BLaER1 (cell line): Measurements from ENCODE around the gene PTMA.

Experiments
- H3K27ac ChIP-seq: shearing (Covaris generic); formaldehyde crosslinking; 2 replicates; pipeline ENCODE4 v1.8.1; 2022
- H3K27me3 ChIP-seq: shearing (Covaris generic); formaldehyde crosslinking; 2 replicates; pipeline ENCODE4 v1.8.1; 2022
- H3K36me3 ChIP-seq: shearing (Covaris generic); formaldehyde crosslinking; 2 replicates; pipeline ENCODE4 v1.8.1; 2022
- H3K4me1 ChIP-seq: shearing (Covaris generic); formaldehyde crosslinking; 2 replicates; pipeline ENCODE4 v1.8.1; 2022
- H3K4me2 ChIP-seq: shearing (Covaris generic); formaldehyde crosslinking; 2 replicates; pipeline ENCODE4 v1.8.1; 2022
- H3K4me3 ChIP-seq: shearing (Covaris generic); formaldehyde crosslinking; 2 replicates; pipeline ENCODE4 v1.8.1; 2022
- H3K9ac ChIP-seq: shearing (Covaris generic); formaldehyde crosslinking; 2 replicates; pipeline ENCODE4 v1.8.1; 2022
- H3K9me3 ChIP-seq: shearing (Covaris generic); formaldehyde crosslinking; 2 replicates; pipeline ENCODE4 v1.8.1; 2022
- H4K20me1 ChIP-seq: shearing (Covaris generic); formaldehyde crosslinking; 2 replicates; pipeline ENCODE4 v1.8.1; 2022
- Cebpa-rat ChIP-seq: shearing (Covaris generic); IDR thresholded peaks from 2 replicates; pipeline ENCODE4 v1.8.1; 2022

Gene PTMA

GRCh38 chr2:231665245-231666170 lies 42.8 kb upstream of the PTMA start:
- Histone ChIP-seq H3K4me2 (peak overlapping the region; percentile 95), H3K27me3 (no peaks in the 10 kb centered on the region), H4K20me1 (no peaks in the 10 kb centered on the region), H3K9ac (peak overlapping the region; percentile 87), H3K36me3 (no peaks in the 10 kb centered on the region), H3K4me1 (peaks cover 96% of the 10 kb centered on the region), H3K4me3 (peak overlapping the region; percentile 64), H3K27ac (peak overlapping the region; percentile 98), H3K9me3 (no peaks in the 10 kb centered on the region)
- TF ChIP-seq Cebpa-rat: no peak

GRCh38 chr2:231666171-231667095 lies 41.9 kb upstream of the PTMA start:
- Histone ChIP-seq H3K4me1 (peaks cover 94% of the 10 kb centered on the region), H4K20me1 (no peaks in the 10 kb centered on the region), H3K9ac (peak overlapping the region; percentile 87), H3K4me3 (peak overlapping the region; percentile 64), H3K9me3 (no peaks in the 10 kb centered on the region), H3K27ac (peak overlapping the region; percentile 98), H3K36me3 (no peaks in the 10 kb centered on the region), H3K27me3 (no peaks in the 10 kb centered on the region), H3K4me2 (peak overlapping the region; percentile 95)
- no peak for TF ChIP-seq Cebpa-rat

GRCh38 chr2:231667096-231667427 lies 41.3 kb upstream of the PTMA start:
- H4K20me1 ChIP-seq: no peaks in the 10 kb centered on the region
- H3K9me3 ChIP-seq: no peaks in the 10 kb centered on the region
- no peaks in the 10 kb centered on the region for H3K27me3 ChIP-seq
- H3K4me3 ChIP-seq: peak overlapping the region; percentile 64
- H3K36me3 ChIP-seq: no peaks in the 10 kb centered on the region
- H3K9ac ChIP-seq: peak overlapping the region; percentile 87
- H3K27ac ChIP-seq: peak overlapping the region; percentile 98
- H3K4me2 ChIP-seq: peak overlapping the region; percentile 95
- TF ChIP-seq Cebpa-rat: no peak
- peaks cover 95% of the 10 kb centered on the region for H3K4me1 ChIP-seq

- Histone ChIP-seq H3K27me3 (no peaks in the 10 kb centered on the region), H3K4me2 (peak overlapping the region; percentile 95), H3K9ac (peak overlapping the region; percentile 87), H3K4me3 (peak overlapping the region; percentile 64), H3K27ac (peak overlapping the region; percentile 98), H3K36me3 (no peaks in the 10 kb centered on the region), H3K9me3 (no peaks in the 10 kb centered on the region), H4K20me1 (no peaks in the 10 kb centered on the region), H3K4me1 (peaks cover 97% of the 10 kb centered on the region)
- TF ChIP-seq Cebpa-rat: no peak
Measured at GRCh38 chr2:231667496-231667895, 40.8 kb upstream of the PTMA start.

DNA sequence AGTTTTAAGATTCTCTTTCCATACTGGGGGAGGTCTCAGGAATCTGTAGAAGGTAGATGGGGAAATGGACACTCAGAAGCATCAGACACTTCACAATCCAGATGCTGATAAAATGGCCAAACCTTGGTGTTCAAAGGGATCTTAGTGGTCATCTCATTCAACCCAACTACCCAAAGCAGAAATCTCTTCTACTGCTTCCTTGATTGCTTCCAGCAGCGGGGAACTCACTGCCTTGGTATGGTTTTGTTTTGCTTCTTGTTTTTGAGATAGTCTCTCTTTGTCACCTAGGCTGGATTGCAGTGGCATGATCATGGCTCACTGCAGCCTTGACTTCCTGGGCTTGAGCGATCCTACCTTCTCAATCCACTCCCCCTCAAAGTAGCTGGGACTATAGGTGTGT lies 39.3 kb upstream of the PTMA start:
- Histone ChIP-seq H3K27ac (peak overlapping the region; percentile 98), H3K9ac (no peak overlapping the region), H3K9me3 (no peaks in the 10 kb centered on the region), H3K36me3 (no peaks in the 10 kb centered on the region), H4K20me1 (no peaks in the 10 kb centered on the region), H3K4me3 (no peak overlapping the region), H3K4me2 (peak overlapping the region; percentile 95), H3K4me1 (peaks cover 96% of the 10 kb centered on the region), H3K27me3 (no peaks in the 10 kb centered on the region)
- no peak for TF ChIP-seq Cebpa-rat

DNA sequence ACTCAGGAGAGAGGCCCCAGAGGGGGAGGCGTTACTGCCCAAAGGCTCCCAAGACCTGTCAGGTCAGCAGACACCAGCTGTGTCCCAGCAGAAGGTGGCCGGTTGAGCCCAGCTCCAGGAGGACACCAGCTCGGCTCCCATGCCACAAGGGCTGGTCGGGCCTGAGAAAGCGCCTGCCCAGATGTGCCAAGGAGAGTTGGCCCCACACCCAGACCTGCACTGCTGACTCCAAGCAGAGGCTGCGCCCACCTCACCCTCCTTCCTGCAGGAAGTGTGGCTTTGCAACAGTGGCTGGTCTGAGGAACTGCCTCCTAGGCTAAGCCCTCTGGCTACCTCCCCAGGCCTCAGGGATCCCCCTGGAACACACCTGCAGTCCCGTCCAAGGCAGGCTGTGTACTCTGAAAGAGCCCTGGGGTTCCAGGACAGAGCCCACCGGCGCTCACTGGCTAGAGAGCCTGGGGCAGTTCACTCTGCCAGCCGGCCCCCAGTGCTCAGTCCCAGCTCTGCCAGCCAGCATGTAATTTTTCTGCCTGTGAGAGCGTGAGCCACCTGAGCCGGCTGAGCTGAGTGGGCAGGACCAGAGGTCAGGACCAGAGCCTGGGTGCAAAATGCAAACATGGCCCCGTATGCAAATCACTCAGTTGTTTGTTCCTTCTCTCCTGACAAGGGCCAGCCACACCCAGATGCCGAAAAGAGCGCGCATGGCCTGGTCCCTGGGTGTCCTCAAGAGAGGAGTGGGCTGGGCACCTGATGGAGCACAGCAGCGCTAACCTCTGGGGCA lies 36.9 kb upstream of the PTMA start:
- Histone ChIP-seq H3K9me3 (no peaks in the 10 kb centered on the region), H3K27me3 (no peaks in the 10 kb centered on the region), H3K27ac (peak overlapping the region; percentile 98), H3K9ac (peak overlapping the region; percentile 92), H3K36me3 (no peaks in the 10 kb centered on the region), H4K20me1 (no peaks in the 10 kb centered on the region), H3K4me1 (peaks cover 97% of the 10 kb centered on the region), H3K4me3 (peak overlapping the region; percentile 65), H3K4me2 (peak overlapping the region; percentile 95)
- TF ChIP-seq Cebpa-rat: no peak

GRCh38 chr2:231672617-231673347 lies 35.5 kb upstream of the PTMA start:
- H4K20me1 ChIP-seq: no peaks in the 10 kb centered on the region
- H3K9me3 ChIP-seq: no peaks in the 10 kb centered on the region
- no peaks in the 10 kb centered on the region for H3K27me3 ChIP-seq
- H3K36me3 ChIP-seq: no peaks in the 10 kb centered on the region
- H3K4me1 ChIP-seq: peaks cover 97% of the 10 kb centered on the region
- H3K9ac ChIP-seq: peak overlapping the region; percentile 92
- no peak for TF ChIP-seq Cebpa-rat
- peak overlapping the region; percentile 65 for H3K4me3 ChIP-seq
- H3K27ac ChIP-seq: peak overlapping the region; percentile 98
- peak overlapping the region; percentile 95 for H3K4me2 ChIP-seq

DNA sequence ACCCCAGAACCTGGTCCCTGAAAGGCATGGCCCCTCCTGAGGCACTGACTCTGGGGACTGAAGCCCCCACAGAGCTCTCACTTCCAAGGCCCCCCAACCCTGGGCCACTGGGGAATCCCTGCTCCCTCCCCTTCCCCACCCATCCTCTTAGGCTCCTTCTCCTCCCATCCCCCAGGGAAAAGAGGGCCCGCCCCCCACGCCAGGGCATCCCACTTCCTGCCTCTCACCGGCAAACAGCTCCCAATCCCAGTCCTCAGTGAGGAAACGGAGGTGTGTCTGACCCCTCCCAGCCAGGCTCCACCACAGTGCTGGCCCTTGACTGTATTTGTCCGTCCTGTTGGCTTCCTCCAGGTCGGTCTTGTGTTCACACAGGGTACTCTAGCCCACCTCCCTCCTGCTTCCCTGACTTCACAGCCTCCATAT lies 35.0 kb upstream of the PTMA start:
- peak overlapping the region; percentile 98 for H3K27ac ChIP-seq
- H3K36me3 ChIP-seq: no peaks in the 10 kb centered on the region
- H3K4me3 ChIP-seq: peak overlapping the region; percentile 65
- peak overlapping the region; percentile 92 for H3K9ac ChIP-seq
- H3K27me3 ChIP-seq: no peaks in the 10 kb centered on the region
- H3K9me3 ChIP-seq: no peaks in the 10 kb centered on the region
- TF ChIP-seq Cebpa-rat: no peak
- peak overlapping the region; percentile 95 for H3K4me2 ChIP-seq
- H4K20me1 ChIP-seq: no peaks in the 10 kb centered on the region
- H3K4me1 ChIP-seq: peaks cover 97% of the 10 kb centered on the region
